Measurements from ENCODE around the gene CNMD.
"Not testable (repeated sequence)": the region's sequence is repeated elsewhere in the genome, so short reads cannot be mapped to it uniquely, and the experiment has no call there.

DNA sequence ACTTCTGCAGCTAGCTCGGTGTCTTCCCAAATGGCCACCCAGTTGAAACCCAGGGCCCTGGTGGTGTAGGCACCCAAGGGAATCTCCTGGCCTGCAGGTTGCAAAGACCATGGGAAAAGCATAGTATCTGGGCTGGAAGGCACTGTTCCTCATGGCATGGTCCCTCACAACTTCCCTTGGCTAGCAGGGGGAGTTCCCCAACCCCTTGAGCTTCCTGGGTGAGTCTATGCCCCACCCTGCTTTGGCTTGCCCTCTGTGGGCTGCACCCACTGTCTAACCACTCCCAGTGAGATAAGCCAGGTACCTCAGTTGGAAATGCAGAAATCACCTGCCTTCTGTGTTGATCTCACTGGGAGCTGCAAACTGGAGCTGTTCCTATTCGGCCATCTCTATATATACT, 18.3 kb downstream of the CNMD start:
- TF ChIP-seq CTCF (IDR thresholded peaks at IDR 0.05 in 4 of 5, conservative IDR thresholded peaks at IDR 0.05 in 1 of 5); POLR2A (IDR thresholded peaks at IDR 0.05): not testable (repeated sequence)
